ENCODE data around the gene WFIKKN2. TPM values are rescaled to one million over a fixed set of nuclear protein-coding genes. Genes with fewer than 3 reads are reported as not detected.

Gene WFIKKN2
- total RNA-seq, 2 experiments from 2014 or later, result not detected

GRCh38 chr17:50877838-50878237 is 42.5 kb downstream of the WFIKKN2 start:
- Histone ChIP-seq H3K36me3 (ENCODE audit: insufficient read depth, low read length) (no peaks in the 10 kb centered on the region), H3K9me3 (ENCODE audit: low read length) (no peaks in the 10 kb centered on the region; the same call in 1 of the 2 replicates), H3K4me1 (ENCODE audit: insufficient read depth, low read length, poor library complexity, severe bottlenecking) (no peaks in the 10 kb centered on the region), H3K27ac (ENCODE audit: low read depth, low read length, poor library complexity, severe bottlenecking) (no peak overlapping the region), H2AFZ (ENCODE audit: low read length) (no peak overlapping the region), H3K79me2 (ENCODE audit: insufficient read depth, low read depth, low read length) (no peaks in the 10 kb centered on the region), H4K20me1 (ENCODE audit: insufficient read depth, low read length) (no peaks in the 10 kb centered on the region), H3K9me2 (ENCODE audit: insufficient read depth, low read length) (no peaks in the 10 kb centered on the region), H3K4me2 (ENCODE audit: low read length) (no peak overlapping the region), H3K4me3 (ENCODE audit: low read depth, low read length, poor library complexity, severe bottlenecking) (no peak overlapping the region)
- no TSS peak for BruUV-seq (replicated peaks)
- DNase-seq (ENCODE audit: low spot score), result no peak
- CTCF ChIA-PET (ENCODE audit: unreplicated experiment), result interaction anchor here (0.6 kb wide), 1 partner anchor 11 kb away, joined by 4 read pairs; the partner anchor contains the start of gene TOB1
- intact Hi-C loops (cut with micrococcal nuclease; ENCODE audit: unreplicated experiment), result no loop called here
- POLR2A ChIA-PET, result interaction anchor here (0.5 to 3.4 kb wide), 2 partner anchors 25 to 122 kb away, joined by 3 to 9 read pairs; no protein-coding TSS in a partner anchor
- TF ChIP-seq EZH2phosphoT487 (IDR thresholded peaks at IDR 0.05; ENCODE audit: borderline replicate concordance, low read depth, low read length) (no peak), CTCF (conservative IDR thresholded peaks at IDR 0.05; ENCODE audit: low read length) (no peak)

- ChIA-PET CTCF (ENCODE audit: unreplicated experiment) (no interaction called here), POLR2A (interaction anchor here (0.6 to 3.4 kb wide), 4 partner anchors 21 to 347 kb away, joined by 3 to 9 read pairs (median 4); no protein-coding TSS in a partner anchor)
- H3K36me3 ChIP-seq (ENCODE audit: insufficient read depth, low read length), result no peaks in the 10 kb centered on the region
Measured at GRCh38 chr17:50879086-50879485, 43.7 kb downstream of the WFIKKN2 start.

More at GRCh38 chr17:50879086-50879485, 43.7 kb downstream of the WFIKKN2 start:
- H3K4me3 ChIP-seq (ENCODE audit: low read depth, low read length, poor library complexity, severe bottlenecking), result no peak overlapping the region
- H4K20me1 ChIP-seq (ENCODE audit: insufficient read depth, low read length), result no peaks in the 10 kb centered on the region
- TF ChIP-seq CTCF (conservative IDR thresholded peaks at IDR 0.05; ENCODE audit: low read length), result no peak
- TF ChIP-seq EZH2phosphoT487 (IDR thresholded peaks at IDR 0.05; ENCODE audit: borderline replicate concordance, low read depth, low read length), result no peak
- BruUV-seq (replicated peaks), result no TSS peak
- no peak overlapping the region for H3K4me2 ChIP-seq (ENCODE audit: low read length)
- H3K9me2 ChIP-seq (ENCODE audit: insufficient read depth, low read length), result no peaks in the 10 kb centered on the region
- no peak overlapping the region for H2AFZ ChIP-seq (ENCODE audit: low read length)
- peaks cover 5% of the 10 kb centered on the region for H3K4me1 ChIP-seq (ENCODE audit: insufficient read depth, low read length, poor library complexity, severe bottlenecking)
- no peaks in the 10 kb centered on the region for H3K79me2 ChIP-seq (ENCODE audit: insufficient read depth, low read depth, low read length)
- H3K27ac ChIP-seq (ENCODE audit: low read depth, low read length, poor library complexity, severe bottlenecking), result no peak overlapping the region
- DNase-seq (ENCODE audit: low spot score), result no peak
- no peaks in the 10 kb centered on the region; the same call in 1 of the 2 replicates for H3K9me3 ChIP-seq (ENCODE audit: low read length)
- intact Hi-C loops (cut with micrococcal nuclease; ENCODE audit: unreplicated experiment), result no loop called here

Data from OCI-LY7 (cell line).